OCI-LY3 (cell line): ENCODE results near the gene MTHFD2.
A peak's percentile ranks its signal among the peaks of the same experiment; 100 is the strongest.

ENCODE experiments used
- H2AFZ ChIP-seq: fragments of 200-600, 300-600 bp; shearing (Covaris generic); 2 replicates; pipeline ENCODE4 v1.6.0; 2014; ENCODE audit warnings: antibody characterized with exemption, low read depth, low read length
- H3K27ac ChIP-seq: fragments of 200-600, 300-600 bp; sonication (generic); 2 replicates; pipeline ENCODE4 v1.5.1; 2014; ENCODE audit warnings: mild to moderate bottlenecking, low read length, moderate library complexity, mixed read lengths
- H3K27me3 ChIP-seq: fragments of 200-600, 300-600 bp; sonication (generic); 2 replicates; pipeline ENCODE4 v1.6.1; 2014; ENCODE audit warnings: low read depth, low read length, mixed read lengths
- H3K36me3 ChIP-seq: fragments of 200-600, 300-600 bp; sonication (generic); replicated peaks from 2 replicates; pipeline ENCODE3; 2014; ENCODE audit warnings: low read depth, low read length, mixed read lengths
- H3K4me1 ChIP-seq: fragments of 300-600, 200-600 bp; sonication (generic); 2 replicates; pipeline ENCODE4 v1.6.1; 2014; ENCODE audit warnings: low read length, mixed read lengths
- H3K4me2 ChIP-seq: fragments of 200-600, 300-600 bp; sonication (generic); 2 replicates; pipeline ENCODE4 v1.6.1; 2014; ENCODE audit warnings: low read length, mixed read lengths
- H3K4me3 ChIP-seq: fragments of 300-600, 200-600 bp; sonication (generic); 2 replicates; pipeline ENCODE4 v1.5.1; 2014; ENCODE audit warnings: antibody characterized with exemption, mild to moderate bottlenecking, low read length, moderate library complexity
- H3K79me2 ChIP-seq: fragments of 300-600, 200-600 bp; shearing (Covaris generic); 2 replicates; pipeline ENCODE4 v1.6.1; 2014; ENCODE audit warnings: mild to moderate bottlenecking, low read length, mixed read lengths
- H3K9ac ChIP-seq: fragments of 300-600, 200-600 bp; shearing (Covaris generic); 2 replicates; pipeline ENCODE4 v1.6.0; 2014; ENCODE audit warnings: mild to moderate bottlenecking, low read length, moderate library complexity
- H3K9me3 ChIP-seq: fragments of 200-600, 300-600 bp; shearing (Covaris generic); 2 replicates; pipeline ENCODE4 v1.6.1; 2014; ENCODE audit warnings: low read length, mixed read lengths; ENCODE audit not compliant: insufficient read depth
- H4K20me1 ChIP-seq: fragments of 200-600, 300-600 bp; sonication (generic); 2 replicates; pipeline ENCODE4 v1.6.1; 2016; ENCODE audit warnings: low read length, mixed read lengths; ENCODE audit not compliant: insufficient read depth
- EZH2phosphoT487 ChIP-seq: fragments of 200-600 bp; shearing (Covaris generic); IDR thresholded peaks from 2 replicates; pipeline ENCODE4 v1.6.1; 2018; ENCODE audit warnings: antibody characterized with exemption, mixed run types, low read depth
- TF ChIP-seq, protein P1 (sequence below): fragments of 200-600, 300-600 bp; sonication (generic); IDR thresholded peaks from 2 replicates; pipeline ENCODE4 v1.5.1; 2014; ENCODE audit warnings: antibody characterized with exemption, low read length, low read depth

Gene MTHFD2

DNA sequence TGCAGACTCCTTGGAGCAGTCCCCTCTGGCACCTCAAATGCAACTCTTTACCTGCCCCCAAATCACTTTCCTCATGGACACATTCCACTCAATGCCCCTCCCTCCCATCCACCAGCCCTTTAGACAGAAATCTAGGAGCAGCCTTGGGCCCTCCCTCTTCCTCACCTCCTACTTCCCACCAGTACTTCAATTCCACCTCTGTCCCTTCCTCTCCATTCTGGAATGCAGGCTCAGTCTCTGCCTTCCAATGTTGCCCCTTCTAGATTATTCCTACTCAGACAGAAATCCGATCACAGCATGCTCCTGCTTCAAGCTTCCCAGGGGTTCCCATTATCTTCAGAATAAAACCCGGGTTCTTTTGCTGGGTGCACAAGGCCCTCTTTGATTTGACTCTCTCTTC lies 62.1 kb downstream of the MTHFD2 start:
- TF ChIP-seq, protein P1, sequence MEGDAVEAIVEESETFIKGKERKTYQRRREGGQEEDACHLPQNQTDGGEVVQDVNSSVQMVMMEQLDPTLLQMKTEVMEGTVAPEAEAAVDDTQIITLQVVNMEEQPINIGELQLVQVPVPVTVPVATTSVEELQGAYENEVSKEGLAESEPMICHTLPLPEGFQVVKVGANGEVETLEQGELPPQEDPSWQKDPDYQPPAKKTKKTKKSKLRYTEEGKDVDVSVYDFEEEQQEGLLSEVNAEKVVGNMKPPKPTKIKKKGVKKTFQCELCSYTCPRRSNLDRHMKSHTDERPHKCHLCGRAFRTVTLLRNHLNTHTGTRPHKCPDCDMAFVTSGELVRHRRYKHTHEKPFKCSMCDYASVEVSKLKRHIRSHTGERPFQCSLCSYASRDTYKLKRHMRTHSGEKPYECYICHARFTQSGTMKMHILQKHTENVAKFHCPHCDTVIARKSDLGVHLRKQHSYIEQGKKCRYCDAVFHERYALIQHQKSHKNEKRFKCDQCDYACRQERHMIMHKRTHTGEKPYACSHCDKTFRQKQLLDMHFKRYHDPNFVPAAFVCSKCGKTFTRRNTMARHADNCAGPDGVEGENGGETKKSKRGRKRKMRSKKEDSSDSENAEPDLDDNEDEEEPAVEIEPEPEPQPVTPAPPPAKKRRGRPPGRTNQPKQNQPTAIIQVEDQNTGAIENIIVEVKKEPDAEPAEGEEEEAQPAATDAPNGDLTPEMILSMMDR, result no peak
- no peak for TF ChIP-seq EZH2phosphoT487
- no peaks in the 10 kb centered on the region for H3K4me1 ChIP-seq
- H3K9ac ChIP-seq, result no peak overlapping the region
- H2AFZ ChIP-seq, result no peak overlapping the region
- no peaks in the 10 kb centered on the region for H3K79me2 ChIP-seq
- no peaks in the 10 kb centered on the region for H3K9me3 ChIP-seq
- H4K20me1 ChIP-seq, result no peaks in the 10 kb centered on the region
- H3K27me3 ChIP-seq, result no peaks in the 10 kb centered on the region
- H3K27ac ChIP-seq, result no peak overlapping the region
- H3K4me2 ChIP-seq, result no peak overlapping the region
- peaks cover 34% of the 10 kb centered on the region for H3K36me3 ChIP-seq
- H3K4me3 ChIP-seq, result no peak overlapping the region

DNA sequence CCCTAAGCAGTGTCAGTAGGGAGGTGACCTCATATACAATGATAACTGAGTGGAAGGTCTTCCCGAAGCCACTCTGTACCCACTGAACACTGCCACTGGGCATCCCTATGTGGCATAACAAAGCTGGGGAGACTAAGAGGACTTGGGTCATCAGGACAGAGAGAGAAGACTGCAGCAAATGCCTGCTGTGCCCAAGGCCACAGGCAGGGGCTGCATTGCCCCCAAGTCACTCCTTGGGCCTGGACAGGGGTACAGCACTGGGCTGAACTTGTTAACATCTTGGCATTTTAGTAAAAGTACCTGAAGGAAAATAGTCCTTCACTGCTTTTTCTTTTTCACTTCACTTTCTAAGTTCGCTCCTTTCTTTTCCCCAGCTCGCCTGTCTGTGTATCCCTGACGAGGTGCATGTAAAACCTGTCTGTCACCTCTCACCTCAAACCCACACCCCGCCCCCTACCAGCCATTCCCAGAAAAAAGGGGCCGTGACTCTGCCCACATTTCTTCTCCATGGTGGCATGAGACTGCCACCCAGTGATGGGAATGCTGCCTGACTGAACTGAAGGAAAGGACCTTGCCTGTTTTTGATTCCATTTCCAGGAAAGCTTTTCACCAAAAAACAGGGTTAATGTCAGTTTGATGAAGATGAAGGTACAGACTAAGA lies 62.9 kb downstream of the MTHFD2 start:
- Histone ChIP-seq H3K36me3 (peaks cover 36% of the 10 kb centered on the region), H3K27me3 (no peaks in the 10 kb centered on the region), H3K79me2 (no peaks in the 10 kb centered on the region), H3K9me3 (no peaks in the 10 kb centered on the region), H3K4me1 (no peaks in the 10 kb centered on the region), H3K4me2 (no peak overlapping the region), H3K27ac (no peak overlapping the region), H3K4me3 (no peak overlapping the region), H3K9ac (no peak overlapping the region), H4K20me1 (no peaks in the 10 kb centered on the region), H2AFZ (no peak overlapping the region)
- TF ChIP-seq, protein P1, result peak; percentile 9; the same call in 1 of the 2 replicates
- TF ChIP-seq EZH2phosphoT487, result no peak

DNA sequence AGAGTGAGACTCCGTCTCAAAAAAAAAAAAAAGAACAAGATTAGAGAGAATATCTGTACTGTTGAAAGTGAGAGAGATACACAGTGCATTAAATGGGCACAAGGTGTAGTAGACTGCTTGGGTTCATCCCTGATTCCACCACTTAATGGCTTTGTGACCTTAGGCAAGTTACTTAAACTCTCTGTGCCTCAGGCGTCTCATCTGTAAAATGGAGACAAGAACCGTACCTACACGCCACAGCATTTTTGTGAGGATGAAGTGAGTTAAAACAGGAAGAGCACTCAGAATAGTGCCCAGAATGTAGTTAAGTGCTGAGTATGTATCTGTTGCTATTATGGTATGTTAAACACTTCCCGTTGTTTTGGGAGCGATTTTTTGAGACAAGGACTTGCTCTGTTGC lies 64.3 kb downstream of the MTHFD2 start:
- TF ChIP-seq EZH2phosphoT487, result no peak
- TF ChIP-seq, protein P1, result no peak

DNA sequence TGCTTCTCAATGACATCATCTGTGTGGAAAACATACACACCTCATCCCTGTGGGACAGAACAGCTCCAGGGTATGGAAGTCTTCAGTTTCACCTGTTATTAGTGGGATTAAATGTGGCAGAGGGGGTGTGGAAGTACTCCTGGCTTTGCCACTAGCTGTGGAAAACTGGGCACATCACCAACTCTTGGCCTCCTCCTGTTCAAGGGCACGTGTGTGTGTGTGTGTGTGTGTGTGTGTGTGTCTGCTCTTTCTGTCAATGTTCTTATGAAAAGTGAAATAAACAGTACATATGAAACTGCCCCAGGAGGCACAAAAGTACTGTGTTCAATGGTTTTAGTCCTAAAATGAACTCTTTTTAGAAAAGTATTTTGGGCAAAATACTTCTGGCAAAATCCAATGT lies 65.9 kb downstream of the MTHFD2 start:
- H3K27me3 ChIP-seq, result no peaks in the 10 kb centered on the region

More for the DNA sequence above, 64.3 kb downstream of the MTHFD2 start:
- no peaks in the 10 kb centered on the region for H3K27me3 ChIP-seq
- no peak overlapping the region for H3K4me2 ChIP-seq
- H3K79me2 ChIP-seq, result no peaks in the 10 kb centered on the region
- H3K4me3 ChIP-seq, result no peak overlapping the region
- peaks cover 6% of the 10 kb centered on the region; the same call in 1 of the 2 replicates for H3K4me1 ChIP-seq
- H3K9ac ChIP-seq, result no peak overlapping the region
- H3K9me3 ChIP-seq, result no peaks in the 10 kb centered on the region
- no peak overlapping the region for H2AFZ ChIP-seq
- H3K27ac ChIP-seq, result no peak overlapping the region
- H4K20me1 ChIP-seq, result no peaks in the 10 kb centered on the region
- H3K36me3 ChIP-seq, result peaks cover 36% of the 10 kb centered on the region

More for the DNA sequence above, 65.9 kb downstream of the MTHFD2 start:
- Histone ChIP-seq H3K36me3 (peaks cover 36% of the 10 kb centered on the region), H3K27ac (no peak overlapping the region), H3K4me3 (no peak overlapping the region), H3K4me1 (peaks cover 6% of the 10 kb centered on the region; the same call in 1 of the 2 replicates), H3K9ac (no peak overlapping the region), H3K4me2 (no peak overlapping the region), H3K79me2 (peaks cover 3% of the 10 kb centered on the region; the same call in 1 of the 2 replicates), H2AFZ (no peak overlapping the region), H4K20me1 (no peaks in the 10 kb centered on the region), H3K9me3 (no peaks in the 10 kb centered on the region)
- TF ChIP-seq EZH2phosphoT487, result no peak
- TF ChIP-seq, protein P1, result no peak
